DMS53 (cell line): ENCODE measurements around the gene EPHB1.
A peak's percentile ranks its signal among the peaks of the same experiment; 100 is the strongest.
"Not testable (repeated sequence)": the region's sequence is repeated elsewhere in the genome, so short reads cannot be mapped to it uniquely, and the experiment has no call there.

Experiments
- DNase-seq: peaks from one replicate; lab custom pipeline; 2025; lab: John Stamatoyannopoulos, UW

Gene EPHB1

DNA sequence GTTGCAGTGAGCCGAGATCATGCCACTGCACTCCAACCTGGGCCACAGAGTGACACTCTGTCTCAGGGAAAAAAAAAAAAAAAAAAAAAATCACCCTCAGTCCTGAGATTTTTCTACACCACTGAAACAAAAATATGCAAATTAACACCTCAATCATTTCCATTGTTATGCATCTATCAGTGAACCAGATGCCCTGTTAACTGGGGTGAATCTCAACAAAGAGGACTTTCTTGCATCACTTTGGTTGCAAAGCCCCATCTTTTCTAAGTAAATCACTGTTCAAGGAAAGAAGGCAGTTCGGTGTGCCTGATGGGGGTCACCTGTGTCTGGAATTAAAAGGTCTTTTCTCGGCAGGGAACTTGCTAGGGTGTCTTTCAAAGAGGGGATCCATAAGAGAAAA lies 421.6 kb downstream of the EPHB1 start:
- no peak for DNase-seq

DNA sequence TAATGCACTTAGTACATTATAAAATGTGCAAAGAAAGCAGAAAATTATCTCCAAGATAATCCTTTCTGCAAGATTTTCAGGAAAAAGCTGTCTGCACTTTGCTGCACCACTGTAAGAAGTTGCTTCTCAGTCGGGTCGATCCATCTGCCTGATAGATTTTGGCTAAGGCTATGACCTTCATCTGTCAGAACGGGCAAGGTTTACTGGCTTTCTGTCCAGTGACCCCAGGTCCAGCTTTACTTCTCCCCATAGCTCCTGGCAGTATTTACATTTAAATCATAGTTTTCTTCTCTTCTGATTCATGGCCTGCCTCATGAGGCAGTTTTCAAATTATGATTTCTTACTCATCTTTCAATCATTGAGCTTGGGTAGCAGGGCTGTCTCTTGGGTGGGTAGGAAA lies 422.7 kb downstream of the EPHB1 start:
- DNase-seq: no peak

DNA sequence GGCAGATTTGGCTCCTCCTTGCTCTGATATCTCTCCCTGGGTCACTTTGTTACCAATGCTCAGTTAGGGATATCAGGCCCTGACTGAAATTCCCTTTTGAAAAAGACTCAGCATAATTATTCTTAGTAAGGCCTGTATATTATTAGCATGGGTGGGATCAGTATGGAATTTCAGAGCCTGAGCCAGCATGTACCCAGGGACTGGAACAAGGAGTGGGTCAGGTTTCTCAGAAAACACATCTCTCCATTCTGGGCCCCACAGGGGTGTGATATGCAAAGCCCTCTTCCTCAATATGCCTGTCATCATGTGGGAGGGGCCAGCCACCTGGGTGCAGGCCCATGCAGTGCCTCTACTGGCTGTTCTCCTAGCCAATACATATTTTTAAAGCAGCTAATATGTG lies 423.2 kb downstream of the EPHB1 start:
- DNase-seq: no peak

DNA sequence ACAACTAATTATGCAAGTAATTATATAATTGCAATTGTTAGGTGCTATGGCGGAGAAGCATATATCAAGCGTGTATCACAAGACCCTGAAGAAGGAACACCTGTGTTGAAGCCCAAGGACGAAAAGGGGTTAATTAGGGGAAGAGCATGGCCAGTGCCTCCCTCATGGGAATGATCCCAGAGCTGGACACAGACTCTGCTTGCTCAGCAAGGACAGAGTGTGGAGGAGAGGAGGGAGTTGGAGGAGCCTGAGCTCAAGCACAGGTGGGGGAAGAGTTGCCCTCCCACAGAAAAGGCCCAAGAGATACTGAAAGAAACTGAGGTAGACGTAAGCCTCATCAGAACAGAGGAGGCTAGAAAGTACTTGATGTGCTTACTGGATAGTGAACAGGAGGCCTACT lies 423.7 kb downstream of the EPHB1 start:
- DNase-seq: no peak

DNA sequence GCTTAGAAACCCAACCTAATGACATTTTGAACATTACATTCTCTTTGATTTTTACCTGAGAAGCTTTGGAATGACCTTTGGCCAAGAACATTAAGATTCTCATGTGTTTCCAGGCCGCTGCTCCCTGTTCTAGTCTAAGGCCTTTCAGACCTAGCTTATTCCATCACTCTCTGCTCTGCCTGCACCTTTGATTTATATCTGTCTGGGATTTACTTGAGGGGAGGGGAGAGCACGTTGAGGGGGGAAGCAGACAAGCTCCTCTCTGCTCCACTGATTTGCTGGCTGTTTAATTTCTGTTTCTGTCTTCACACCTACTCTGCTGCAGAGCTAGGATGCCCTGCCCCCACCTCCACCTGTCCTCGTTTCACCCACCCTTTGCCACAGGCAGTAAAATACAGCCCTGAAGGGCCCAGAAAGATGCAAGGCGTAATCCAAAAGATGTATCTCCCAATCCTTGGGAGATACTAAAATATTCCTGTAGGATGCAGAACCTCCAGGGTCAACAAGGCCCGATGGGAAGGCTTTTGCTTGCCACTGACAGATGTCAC lies 429.8 kb downstream of the EPHB1 start:
- no peak for DNase-seq

DNA sequence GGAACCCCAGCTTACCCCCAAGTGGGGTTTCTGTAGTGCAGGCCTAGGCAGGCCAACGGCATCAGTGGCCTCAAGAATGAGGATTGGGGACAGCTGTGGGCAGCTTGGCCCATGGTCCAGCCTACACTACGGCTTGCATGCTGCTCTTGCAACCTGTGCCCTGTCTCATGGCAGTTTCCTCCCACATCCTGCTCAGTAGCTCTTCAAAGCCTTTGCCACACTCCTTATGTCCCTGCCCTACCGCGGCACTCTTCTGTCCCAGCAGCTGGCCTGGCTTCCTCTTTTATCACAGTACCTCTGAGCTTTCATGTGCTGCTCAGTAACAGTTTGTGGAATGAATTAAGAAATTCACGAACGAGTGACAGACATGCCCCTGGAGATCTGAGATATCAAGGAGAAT lies 431.0 kb downstream of the EPHB1 start:
- DNase-seq: no peak

DNA sequence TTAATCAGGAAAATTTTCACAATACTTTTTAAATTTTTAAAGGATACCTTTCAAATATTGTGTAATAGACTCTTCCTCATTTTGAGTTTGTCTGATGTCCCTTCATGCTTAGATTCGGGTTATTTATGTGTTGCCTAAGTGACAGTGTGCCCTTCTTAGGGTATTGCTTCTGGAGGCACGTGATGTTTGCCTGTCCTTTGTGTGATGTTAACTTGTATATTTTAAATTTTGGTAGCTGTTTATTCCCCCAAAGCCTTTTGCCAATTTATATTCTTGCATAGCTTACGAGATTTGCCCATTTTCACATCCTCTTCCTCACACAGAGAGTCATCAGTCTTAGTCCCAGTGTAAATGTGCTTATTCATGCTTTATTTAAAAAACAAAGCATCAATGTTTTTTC lies 433.1 kb downstream of the EPHB1 start:
- DNase-seq: no peak

DNA sequence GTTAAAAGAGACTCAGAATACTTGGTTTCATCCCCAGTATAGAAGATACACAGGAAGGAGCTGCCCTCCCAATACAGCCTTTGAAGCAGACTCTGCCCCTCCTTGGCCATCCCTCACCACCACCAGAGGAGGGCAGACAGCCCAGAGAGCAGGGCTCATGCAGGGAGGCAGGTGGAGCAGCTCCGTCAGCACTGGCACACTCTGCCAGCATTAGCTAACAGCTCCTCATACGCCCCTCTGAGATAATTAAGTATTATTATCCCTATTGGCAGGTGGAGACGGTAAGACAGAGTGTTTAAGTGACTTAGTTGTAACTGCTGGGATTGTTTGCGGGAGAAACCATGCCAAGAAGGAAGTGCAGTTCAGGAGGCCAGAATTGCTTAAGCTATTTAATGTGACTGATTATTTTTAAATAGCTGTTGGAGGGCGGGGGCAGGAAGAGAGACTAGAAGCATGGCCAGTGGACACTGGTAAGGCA lies 434.0 kb downstream of the EPHB1 start:
- no peak for DNase-seq

DNA sequence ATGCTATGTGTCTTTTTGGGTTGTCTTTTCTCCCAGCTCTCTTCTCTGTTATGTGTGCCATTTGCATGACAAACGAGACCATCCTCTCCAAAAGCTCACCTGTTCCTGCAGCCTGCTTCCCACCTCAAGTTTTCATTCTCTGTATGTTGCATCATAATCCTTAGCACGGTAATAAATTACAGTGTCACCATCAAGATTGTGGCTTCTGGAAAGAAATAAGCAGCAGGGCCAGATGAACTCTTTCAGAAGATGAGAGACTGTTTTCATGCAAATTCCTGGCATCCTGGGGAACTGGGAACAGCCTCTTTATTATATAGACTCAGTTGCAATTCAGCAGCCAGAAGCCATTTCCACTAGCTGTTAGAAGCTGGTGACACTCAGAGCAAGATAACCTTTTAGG lies 436.7 kb downstream of the EPHB1 start:
- no peak for DNase-seq

DNA sequence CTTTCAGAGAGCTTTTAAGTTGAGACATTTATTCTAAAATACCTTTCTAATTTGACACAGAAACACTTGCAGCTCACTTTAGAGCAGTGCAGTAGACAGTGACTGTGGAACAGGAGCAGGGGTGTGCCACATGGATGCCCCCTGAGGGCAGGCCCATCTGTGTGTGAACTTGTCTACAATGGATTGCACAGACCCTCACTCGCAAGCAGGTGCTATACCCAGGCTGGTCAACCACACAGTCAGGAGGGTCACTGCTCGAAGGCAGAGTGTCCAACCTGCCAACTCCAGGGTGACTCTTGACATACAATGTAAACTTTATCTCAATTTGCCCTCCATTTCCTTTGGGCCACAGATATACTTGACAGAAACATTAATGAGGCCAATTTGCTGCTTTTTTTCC lies 437.2 kb downstream of the EPHB1 start:
- no peak for DNase-seq

DNA sequence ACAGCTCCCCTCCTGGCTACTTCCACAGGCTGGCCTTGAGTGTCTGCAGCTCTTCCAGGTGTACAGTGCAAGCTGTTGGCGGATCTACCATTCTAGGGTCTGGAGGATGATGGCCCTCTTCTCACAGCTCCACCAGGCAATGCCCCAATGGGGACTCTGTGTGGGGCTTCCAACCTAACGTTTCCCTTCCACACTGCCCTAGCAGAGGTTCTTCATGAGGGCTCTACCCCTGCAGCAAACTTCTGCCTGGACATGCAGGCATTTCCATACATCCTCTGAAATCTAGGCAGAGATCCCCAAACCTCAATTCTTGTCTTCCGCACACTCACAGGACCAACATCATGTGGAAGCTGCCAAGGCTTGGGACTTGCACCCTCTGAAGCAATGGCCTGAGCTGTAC lies 438.4 kb downstream of the EPHB1 start:
- DNase-seq: not testable (repeated sequence)

DNA sequence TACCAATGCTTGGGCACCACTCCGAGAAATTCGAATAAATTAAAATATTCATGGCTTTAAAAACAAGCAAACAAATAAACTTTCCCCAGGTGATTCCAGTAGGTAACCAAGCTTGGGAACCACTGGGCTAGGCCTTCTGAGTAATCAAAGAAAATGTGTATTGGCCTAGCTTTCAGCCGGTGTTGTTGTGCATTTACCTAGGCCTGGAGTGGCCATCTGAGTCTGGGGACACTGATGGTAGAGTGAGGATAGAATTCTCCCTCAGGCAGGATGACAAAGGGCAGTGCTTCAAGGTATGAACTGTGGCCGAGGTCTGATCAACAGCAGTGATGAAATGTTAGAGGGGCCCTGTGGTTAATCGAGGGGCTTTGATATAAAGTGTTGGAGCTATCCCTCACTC lies 440.5 kb downstream of the EPHB1 start:
- DNase-seq: no peak

DNA sequence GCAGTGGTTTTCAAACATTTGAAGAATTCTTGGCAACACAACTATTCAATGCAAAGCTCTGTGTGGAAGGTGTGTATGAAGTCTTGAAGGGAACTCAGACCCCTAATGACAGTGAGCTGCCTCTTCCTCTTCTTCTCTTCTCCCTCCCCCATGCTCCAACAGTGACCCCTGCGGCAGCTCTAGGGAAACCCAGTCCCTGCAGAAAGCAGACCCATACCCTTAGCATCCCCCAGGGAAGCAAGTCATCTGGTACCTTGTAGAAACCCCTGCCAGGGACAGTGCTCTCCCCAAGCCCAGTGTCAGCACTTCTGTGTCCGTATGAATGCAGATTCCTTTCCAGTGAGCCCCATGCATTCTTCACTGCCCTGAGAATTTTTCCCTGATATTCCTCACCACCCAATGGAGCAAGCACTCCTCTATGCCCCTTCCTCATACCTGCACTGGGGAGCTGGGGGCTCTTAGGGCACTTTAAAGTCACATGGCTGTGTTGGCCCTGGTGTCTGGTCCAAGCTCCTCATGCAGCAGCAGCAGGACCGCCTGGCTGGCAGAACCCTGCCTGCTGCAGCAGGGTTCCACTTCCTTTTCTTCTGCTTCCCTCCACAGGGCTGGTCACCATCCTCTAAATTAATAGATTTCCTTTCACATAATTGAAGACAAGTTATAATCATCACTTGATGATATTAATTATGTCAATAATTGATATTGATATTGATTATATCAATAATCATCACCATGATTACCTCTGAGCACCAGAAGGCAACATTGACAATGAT lies 442.5 kb downstream of the EPHB1 start:
- DNase-seq: no peak

DNA sequence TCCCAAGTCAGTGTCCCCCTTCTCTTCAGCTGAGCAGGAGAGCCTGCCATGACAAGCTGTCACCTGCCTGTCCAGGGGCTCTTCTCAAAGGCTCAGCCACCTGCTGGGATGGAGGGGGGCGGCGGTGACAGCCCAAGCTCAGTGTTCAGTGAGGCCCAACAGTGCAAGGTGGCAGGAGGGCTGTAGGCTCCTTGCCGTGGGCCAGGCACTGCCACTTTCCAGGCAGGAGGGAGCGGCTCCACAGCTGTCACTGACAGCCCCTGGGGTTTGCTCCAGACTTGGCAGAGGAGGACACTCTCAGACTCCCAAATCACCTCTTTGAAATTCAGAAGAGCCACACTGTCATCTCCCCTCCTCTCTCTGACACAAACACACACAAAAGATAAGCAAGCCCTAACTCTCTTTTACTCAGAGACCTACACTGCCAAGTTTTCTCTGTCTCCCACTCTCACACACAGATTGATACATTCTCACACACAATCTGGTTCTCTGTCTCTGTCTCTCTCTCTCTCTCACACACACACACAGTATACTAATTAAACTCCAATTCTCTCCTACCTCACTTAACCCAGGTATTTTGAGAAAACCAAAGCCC lies 443.3 kb downstream of the EPHB1 start:
- no peak for DNase-seq

DNA sequence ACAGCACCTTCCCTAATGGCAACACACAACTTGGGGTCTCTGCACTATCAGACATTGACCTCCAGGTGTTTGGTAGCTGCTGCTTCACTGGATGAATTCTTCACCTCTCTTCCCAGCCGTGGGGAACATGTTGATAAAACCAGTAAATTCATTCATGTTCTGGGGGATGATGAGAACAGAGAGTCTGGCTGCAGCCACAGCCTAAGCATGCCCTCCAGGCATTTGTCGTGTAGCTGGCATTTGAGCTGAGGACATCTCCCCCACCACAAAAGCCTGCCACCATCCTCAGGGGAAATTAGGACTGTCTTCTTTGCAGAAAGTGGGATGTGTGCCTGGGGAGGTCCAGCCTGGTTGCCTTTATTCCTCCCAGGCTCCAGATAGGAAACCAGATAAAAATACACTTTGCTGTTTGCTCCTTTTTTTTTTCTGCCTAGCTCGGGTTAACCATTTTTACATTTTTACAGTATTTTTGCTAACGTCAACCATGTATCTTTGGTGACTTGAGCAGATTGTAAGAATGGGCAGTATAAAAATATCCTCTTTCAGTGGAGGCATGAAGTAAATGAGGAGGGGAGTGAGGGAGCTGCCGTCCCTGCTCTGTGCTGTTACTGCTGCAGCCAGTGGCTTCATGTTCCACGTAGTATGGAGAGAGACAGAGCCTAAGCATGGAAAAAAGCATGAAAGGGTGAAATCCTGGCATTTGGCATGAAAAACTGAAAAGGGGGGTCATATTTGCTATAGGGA lies 444.0 kb downstream of the EPHB1 start:
- DNase-seq: no peak

DNA sequence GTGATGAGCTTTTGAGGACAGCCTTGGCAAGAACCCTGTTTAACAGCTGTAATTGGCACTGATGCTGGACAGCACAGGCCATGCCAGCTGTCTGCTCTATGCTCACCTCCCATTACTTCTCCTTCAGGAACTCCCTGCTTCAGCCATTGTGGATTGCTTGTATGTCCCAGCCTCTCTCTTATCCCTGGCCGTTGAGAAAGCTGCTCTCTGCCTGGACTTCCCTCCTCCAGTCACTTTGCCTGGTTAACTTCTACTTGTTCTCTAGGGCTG lies 444.5 kb downstream of the EPHB1 start:
- DNase-seq: no peak

DNA sequence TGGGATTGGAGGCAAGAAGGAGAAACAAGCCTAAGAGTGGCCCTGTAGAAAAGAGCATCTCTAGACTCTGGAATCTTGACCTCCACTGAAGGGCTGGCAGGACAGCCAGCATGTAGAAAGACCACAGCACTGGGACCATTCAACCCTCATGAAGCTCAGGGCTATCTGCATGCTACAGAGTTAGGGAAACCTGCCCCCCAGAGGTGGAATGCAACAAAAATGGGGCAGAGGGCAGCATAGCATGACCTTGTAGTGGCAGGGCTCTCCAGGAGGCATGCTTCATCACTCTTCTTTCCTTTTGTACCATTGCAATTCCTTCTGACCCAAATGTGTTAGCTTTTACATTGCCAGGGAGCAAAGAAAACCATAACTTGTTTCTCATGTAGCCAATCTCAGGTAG lies 445.4 kb downstream of the EPHB1 start:
- DNase-seq: peak; percentile 59

DNA sequence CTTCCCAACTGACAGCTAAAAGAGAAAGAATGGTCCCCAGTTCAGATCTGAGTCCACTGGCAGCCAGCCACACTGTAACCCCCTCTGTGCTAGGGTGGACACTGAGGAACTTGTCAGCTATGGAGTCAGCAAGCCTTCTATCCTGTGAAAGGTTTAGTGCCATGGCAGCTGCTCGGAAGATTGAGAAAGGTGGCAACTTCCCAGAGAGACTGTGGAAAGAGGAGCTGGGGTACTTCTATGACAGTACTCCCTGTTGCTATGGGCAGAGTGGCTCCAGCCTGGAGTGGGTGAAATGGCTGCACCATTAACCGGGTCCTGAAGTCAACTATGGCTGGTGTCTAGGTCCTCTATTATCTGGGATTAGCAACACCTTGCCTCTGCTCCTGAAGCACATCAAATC lies 447.2 kb downstream of the EPHB1 start:
- no peak for DNase-seq

DNA sequence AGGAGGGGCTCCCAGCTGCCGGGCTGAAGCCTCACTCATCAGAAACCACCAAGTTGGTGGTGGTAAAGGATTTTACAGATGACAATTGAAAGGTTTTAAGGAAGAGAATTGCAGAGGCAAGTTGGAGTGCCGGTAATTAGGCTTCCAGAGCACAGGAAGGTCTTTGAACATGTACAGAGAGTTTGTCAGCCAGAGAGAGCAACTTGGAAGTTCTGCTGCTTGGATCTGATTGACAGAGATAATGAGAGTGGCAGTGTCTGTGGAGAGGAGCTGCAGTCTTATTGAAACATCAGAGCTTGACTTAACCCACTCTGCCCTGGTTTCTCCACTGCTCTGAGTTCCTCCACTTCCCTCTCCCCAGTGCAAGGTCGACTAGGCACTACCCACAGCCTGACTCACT lies 448.6 kb downstream of the EPHB1 start:
- DNase-seq: no peak

DNA sequence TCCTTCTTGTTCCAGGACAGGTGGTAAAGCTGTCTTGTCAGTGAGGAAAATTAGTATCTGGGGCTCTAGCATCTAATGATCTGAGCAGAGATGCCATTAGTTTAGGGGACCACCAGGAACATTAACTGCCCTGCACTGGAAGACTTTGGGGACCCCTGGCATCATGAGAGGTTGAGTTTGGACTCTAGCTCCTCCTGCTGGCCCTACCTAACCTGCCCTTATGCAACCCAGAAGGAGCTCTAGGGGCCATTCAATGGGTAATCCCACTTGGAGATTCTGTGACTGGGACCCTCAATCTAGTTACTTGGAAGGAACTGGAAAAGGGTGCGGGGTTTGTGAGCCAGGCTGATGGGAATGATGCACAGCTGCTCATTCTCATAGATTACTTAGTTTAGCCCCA lies 451.0 kb downstream of the EPHB1 start:
- DNase-seq: no peak

DNA sequence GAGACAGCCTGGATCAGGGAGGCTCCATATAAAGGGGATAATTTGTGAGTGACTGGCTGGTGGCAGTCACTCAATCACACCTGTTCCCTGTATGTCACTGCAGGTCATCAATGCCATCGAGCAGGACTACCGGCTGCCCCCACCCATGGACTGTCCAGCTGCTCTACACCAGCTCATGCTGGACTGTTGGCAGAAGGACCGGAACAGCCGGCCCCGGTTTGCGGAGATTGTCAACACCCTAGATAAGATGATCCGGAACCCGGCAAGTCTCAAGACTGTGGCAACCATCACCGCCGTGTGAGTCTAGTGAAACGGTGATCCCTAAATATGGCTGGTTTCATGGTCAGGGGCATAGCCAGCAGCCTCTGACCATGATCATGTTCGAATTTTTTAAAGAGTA lies 453.2 kb downstream of the EPHB1 start:
- no peak for DNase-seq

DNA sequence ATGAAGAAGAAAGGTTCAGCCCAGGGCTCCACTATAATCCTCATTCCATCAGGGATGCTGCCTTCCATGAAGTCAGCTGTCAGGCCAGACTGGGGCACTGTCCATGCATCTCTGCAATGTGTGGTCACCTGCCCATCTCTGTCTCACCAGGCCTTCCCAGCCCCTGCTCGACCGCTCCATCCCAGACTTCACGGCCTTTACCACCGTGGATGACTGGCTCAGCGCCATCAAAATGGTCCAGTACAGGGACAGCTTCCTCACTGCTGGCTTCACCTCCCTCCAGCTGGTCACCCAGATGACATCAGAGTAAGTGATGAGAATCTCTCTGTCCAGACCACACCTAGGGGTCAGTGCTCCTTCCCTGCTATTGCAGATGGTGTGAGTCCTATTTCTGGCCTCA lies 454.1 kb downstream of the EPHB1 start:
- no peak for DNase-seq

DNA sequence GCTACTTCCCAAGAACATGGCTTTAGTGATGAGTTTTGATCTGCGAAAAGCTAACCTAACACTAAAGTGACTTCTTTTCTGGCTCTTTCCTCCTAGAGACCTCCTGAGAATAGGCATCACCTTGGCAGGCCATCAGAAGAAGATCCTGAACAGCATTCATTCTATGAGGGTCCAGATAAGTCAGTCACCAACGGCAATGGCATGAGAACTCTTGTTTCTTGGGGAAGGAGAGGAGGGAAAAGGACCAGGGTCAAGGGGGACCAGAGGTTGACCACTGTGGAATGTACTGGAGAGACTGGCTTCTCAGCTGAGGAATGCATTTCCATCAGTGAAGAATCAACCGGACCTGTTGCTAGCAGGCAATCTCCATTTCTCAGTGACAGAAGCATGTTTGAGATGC lies 463.9 kb downstream of the EPHB1 start:
- no peak for DNase-seq
